Neural progenitor cell (in vitro differentiated cells): Measurements from ENCODE around the gene PDE7B. TPM values are rescaled to one million over a fixed set of nuclear protein-coding genes. Genes with fewer than 3 reads are reported as not detected.
A peak's percentile ranks its signal among the peaks of the same experiment; 100 is the strongest.

Experiments used
- DNase-seq: peaks from one replicate; pipeline ENCODE4 v3.0.0-alpha.2; 2016; ENCODE audit warnings: low spot score
- H2AFZ ChIP-seq: fragments of 200-600 bp; sonication (generic); replicated peaks from 2 replicates; pipeline ENCODE4 v1.6.1; 2016; ENCODE audit warnings: antibody characterized with exemption
- H3F3A ChIP-seq: fragments of 200-600 bp; sonication (generic); 2 replicates; pipeline ENCODE4 v1.6.1; 2016; ENCODE audit warnings: antibody characterized with exemption, low read depth
- H3K27ac ChIP-seq: fragments of 200-600 bp; sonication (generic); 2 replicates; pipeline ENCODE4 v1.5.1; 2016; ENCODE audit warnings: mild to moderate bottlenecking
- H3K27me3 ChIP-seq: fragments of 200-600 bp; sonication (generic); 2 replicates; pipeline ENCODE4 v1.6.1; 2016; ENCODE audit warnings: mild to moderate bottlenecking, moderate library complexity
- H3K36me3 ChIP-seq: fragments of 200-600 bp; sonication (generic); 2 replicates; pipeline ENCODE4 v1.5.1; 2016
- H3K4me1 ChIP-seq: fragments of 200-600 bp; sonication (generic); 2 replicates; pipeline ENCODE4 v1.6.1; 2016; ENCODE audit warnings: mixed run types
- H3K4me2 ChIP-seq: fragments of 200-600 bp; sonication (generic); 2 replicates; pipeline ENCODE4 v1.6.1; 2016
- H3K4me3 ChIP-seq: fragments of 200-600 bp; sonication (generic); 2 replicates; pipeline ENCODE4 v1.5.1; 2016
- H3K79me2 ChIP-seq: fragments of 200-600 bp; sonication (generic); 2 replicates; pipeline ENCODE4 v1.6.1; 2016; ENCODE audit warnings: low read depth
- H3K9ac ChIP-seq: fragments of 200-600 bp; sonication (generic); 2 replicates; pipeline ENCODE4 v1.6.1; 2016
- H3K9me3 ChIP-seq: fragments of 200-600 bp; sonication (generic); 2 replicates; pipeline ENCODE4 v1.5.1; 2016; ENCODE audit warnings: low read depth
- H4K20me1 ChIP-seq: fragments of 200-600 bp; sonication (generic); 2 replicates; pipeline ENCODE4 v1.6.1; 2016; ENCODE audit warnings: low read depth
- H3K27ac Mint-ChIP-seq: 3 replicates; pipeline ENCODE4 v1.8.0; 2021; ENCODE audit warnings: mixed read lengths
- H3K27me3 Mint-ChIP-seq: 2 replicates; pipeline ENCODE4 v1.8.0; 2022; ENCODE audit warnings: low read depth, mild to moderate bottlenecking, inconsistent platforms, moderate library complexity, mixed read lengths; ENCODE audit not compliant: insufficient read depth
- H3K36me3 Mint-ChIP-seq: 3 replicates; pipeline ENCODE4 v1.8.0; 2021; ENCODE audit warnings: mixed read lengths
- H3K4me1 Mint-ChIP-seq: 3 replicates; pipeline ENCODE4 v1.8.0; 2021; ENCODE audit warnings: mixed read lengths
- H3K4me3 Mint-ChIP-seq: 3 replicates; pipeline ENCODE4 v1.8.0; 2021; ENCODE audit warnings: mild to moderate bottlenecking, moderate library complexity, mixed read lengths
- H3K9me3 Mint-ChIP-seq: 3 replicates; pipeline ENCODE4 v1.8.0; 2020; ENCODE audit warnings: mixed read lengths
- EZH2 ChIP-seq: fragments of 200-600 bp; sonication (generic); IDR thresholded peaks from 2 replicates; pipeline ENCODE4 v1.6.1; 2017; ENCODE audit warnings: antibody characterized with exemption, mild to moderate bottlenecking, moderate library complexity
- EZH2phosphoT487 ChIP-seq: fragments of 200-600 bp; sonication (generic); IDR thresholded peaks from 2 replicates; pipeline ENCODE4 v1.6.1; 2017; ENCODE audit warnings: antibody characterized with exemption
- total RNA-seq: library from RNA; depleted of rRNA; stranded (reverse); fragments of >200 nt; gene quantifications from 2 replicates; pipeline ENCODE4 v1.2.3, GENCODE V29; 2015; ENCODE audit warnings: low replicate concordance
- TF ChIP-seq, protein P1 (sequence below): fragments of 200-600 bp; sonication (generic); IDR thresholded peaks from 2 replicates; pipeline ENCODE4 v1.5.1; 2017; ENCODE audit warnings: antibody characterized with exemption, mild to moderate bottlenecking

The PDE7B gene
- total RNA-seq: 0.04 and 0.12 TPM in 2 replicates

- Histone ChIP-seq H3K4me3 (no peak within 1 kb of the TSS), H3K9ac (no peak within 1 kb of the TSS), H3K36me3 (no peaks in the 10 kb centered on the region), H3K9me3 (no peaks in the 10 kb centered on the region), H3K4me2 (peak within 1 kb of the TSS; percentile 42), H3F3A (no peaks in the 10 kb centered on the region), H3K4me1 (peaks cover 11% of the 10 kb centered on the region), H3K27me3 (no peaks in the 10 kb centered on the region), H3K79me2 (no peaks in the 10 kb centered on the region), H4K20me1 (no peaks in the 10 kb centered on the region), H2AFZ (peak within 1 kb of the TSS; percentile 9), H3K27ac (peak within 1 kb of the TSS; percentile 7)
- DNase-seq: peak; percentile 66
- Mint-ChIP-seq H3K36me3 (no peaks in the 10 kb centered on the region), H3K9me3 (no peaks in the 10 kb centered on the region), H3K27me3 (no peaks in the 10 kb centered on the region), H3K27ac (peak within 1 kb of the TSS; percentile 11), H3K4me1 (peaks cover 17% of the 10 kb centered on the region), H3K4me3 (peak within 1 kb of the TSS; percentile 71)
- TF ChIP-seq EZH2: no peak
- TF ChIP-seq EZH2phosphoT487: no peak
- TF ChIP-seq, protein P1, sequence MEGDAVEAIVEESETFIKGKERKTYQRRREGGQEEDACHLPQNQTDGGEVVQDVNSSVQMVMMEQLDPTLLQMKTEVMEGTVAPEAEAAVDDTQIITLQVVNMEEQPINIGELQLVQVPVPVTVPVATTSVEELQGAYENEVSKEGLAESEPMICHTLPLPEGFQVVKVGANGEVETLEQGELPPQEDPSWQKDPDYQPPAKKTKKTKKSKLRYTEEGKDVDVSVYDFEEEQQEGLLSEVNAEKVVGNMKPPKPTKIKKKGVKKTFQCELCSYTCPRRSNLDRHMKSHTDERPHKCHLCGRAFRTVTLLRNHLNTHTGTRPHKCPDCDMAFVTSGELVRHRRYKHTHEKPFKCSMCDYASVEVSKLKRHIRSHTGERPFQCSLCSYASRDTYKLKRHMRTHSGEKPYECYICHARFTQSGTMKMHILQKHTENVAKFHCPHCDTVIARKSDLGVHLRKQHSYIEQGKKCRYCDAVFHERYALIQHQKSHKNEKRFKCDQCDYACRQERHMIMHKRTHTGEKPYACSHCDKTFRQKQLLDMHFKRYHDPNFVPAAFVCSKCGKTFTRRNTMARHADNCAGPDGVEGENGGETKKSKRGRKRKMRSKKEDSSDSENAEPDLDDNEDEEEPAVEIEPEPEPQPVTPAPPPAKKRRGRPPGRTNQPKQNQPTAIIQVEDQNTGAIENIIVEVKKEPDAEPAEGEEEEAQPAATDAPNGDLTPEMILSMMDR: no peak
Observed at GRCh38 chr6:135851442-135852271, at the start of gene PDE7B. TSS of gene PDE7B (plus strand) at chr6:135851701.

DNA sequence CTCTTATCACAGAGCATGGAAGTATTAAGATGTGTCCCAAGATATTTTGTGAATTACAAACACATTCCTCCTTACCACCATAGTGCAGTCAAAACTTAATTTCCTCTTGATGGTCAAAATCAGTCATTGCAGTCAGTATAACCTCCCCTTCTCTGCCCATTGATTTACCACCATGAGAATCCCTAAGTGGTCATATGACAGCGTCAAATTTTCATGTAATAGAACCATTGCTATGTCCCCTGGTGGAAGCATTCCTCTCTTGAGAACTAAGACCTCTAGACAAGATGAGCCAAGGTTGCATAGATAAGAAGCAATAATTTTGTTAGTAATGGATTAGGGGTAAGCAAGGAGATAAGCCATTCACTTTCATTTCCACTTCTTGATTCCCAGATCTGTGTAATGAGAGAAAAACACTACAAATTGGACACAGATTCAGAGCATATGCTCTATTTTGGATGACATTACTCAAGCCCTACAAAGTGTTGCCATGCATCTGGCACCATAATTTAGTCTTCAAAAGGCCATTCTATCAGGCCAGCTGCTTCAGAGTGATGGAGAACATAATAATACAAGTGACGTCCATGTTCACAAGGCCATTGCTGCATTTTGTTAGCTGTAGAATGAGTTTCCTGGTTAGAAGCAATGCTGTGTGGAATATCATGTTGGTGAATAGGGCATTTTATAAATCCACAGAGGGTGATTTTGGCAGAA is 49.6 kb upstream of the PDE7B start:
- Mint-ChIP-seq H3K4me1 (no peaks in the 10 kb centered on the region), H3K36me3 (no peaks in the 10 kb centered on the region), H3K9me3 (no peaks in the 10 kb centered on the region), H3K27me3 (peaks cover 2% of the 10 kb centered on the region), H3K4me3 (no peak overlapping the region), H3K27ac (no peak overlapping the region)
- TF ChIP-seq EZH2 (no peak), EZH2phosphoT487 (no peak)
- TF ChIP-seq, protein P1: no peak
- H3K9me3 ChIP-seq: no peaks in the 10 kb centered on the region
- H3K79me2 ChIP-seq: no peaks in the 10 kb centered on the region
- no peaks in the 10 kb centered on the region for H3K4me1 ChIP-seq
- no peaks in the 10 kb centered on the region for H4K20me1 ChIP-seq
- no peaks in the 10 kb centered on the region for H3F3A ChIP-seq
- no peak overlapping the region for H2AFZ ChIP-seq
- H3K4me3 ChIP-seq: no peak overlapping the region
- no peaks in the 10 kb centered on the region for H3K36me3 ChIP-seq
- H3K27ac ChIP-seq: no peak overlapping the region
- H3K9ac ChIP-seq: no peak overlapping the region
- no peak overlapping the region for H3K4me2 ChIP-seq
- DNase-seq: no peak
- H3K27me3 ChIP-seq: no peaks in the 10 kb centered on the region

DNA sequence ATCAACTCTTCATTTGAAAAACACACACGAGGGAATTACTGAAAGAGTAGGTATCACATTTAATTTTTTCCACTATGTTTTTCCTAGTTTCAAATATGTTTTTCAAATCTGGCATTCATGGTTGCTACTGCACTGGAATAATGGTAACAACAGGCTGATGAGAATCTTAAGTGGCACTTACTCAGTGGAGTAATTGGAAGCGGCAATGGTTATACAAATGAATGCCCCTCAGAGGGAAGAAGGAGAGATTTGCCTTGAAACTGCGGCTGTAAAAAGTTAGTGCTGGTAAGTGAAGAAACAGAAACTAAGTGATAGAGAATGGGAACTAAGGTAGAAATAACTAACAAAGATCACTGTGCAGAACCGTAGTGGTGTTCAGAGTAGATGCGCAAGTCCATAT is 41.0 kb upstream of the PDE7B start:
- Histone ChIP-seq H4K20me1 (no peaks in the 10 kb centered on the region), H3K4me1 (peaks cover 12% of the 10 kb centered on the region), H2AFZ (no peak overlapping the region), H3K27me3 (no peaks in the 10 kb centered on the region), H3K4me2 (no peak overlapping the region), H3F3A (no peaks in the 10 kb centered on the region), H3K79me2 (no peaks in the 10 kb centered on the region), H3K36me3 (no peaks in the 10 kb centered on the region), H3K27ac (no peak overlapping the region), H3K9me3 (no peaks in the 10 kb centered on the region), H3K4me3 (no peak overlapping the region), H3K9ac (no peak overlapping the region)
- Mint-ChIP-seq H3K27me3 (no peaks in the 10 kb centered on the region), H3K9me3 (no peaks in the 10 kb centered on the region), H3K36me3 (no peaks in the 10 kb centered on the region), H3K4me1 (peaks cover 24% of the 10 kb centered on the region), H3K4me3 (no peak overlapping the region), H3K27ac (no peak overlapping the region)
- no peak for DNase-seq
- no peak for TF ChIP-seq EZH2phosphoT487
- TF ChIP-seq, protein P1: no peak
- TF ChIP-seq EZH2: no peak
